Caki2 (cell line): ENCODE results near the gene SIPA1L2. TPM values are rescaled to one million over a fixed set of nuclear protein-coding genes. Genes with fewer than 3 reads are reported as not detected.
"Not testable (repeated sequence)": the region's sequence is repeated elsewhere in the genome, so short reads cannot be mapped to it uniquely, and the experiment has no call there.

Source experiments
- DNase-seq: peaks from one replicate; pipeline ENCODE4 v3.0.0-alpha.2; 2015; ENCODE audit warnings: low read depth
- in situ Hi-C: cut with HindIII; loops from 2 replicates; pipeline ENCODE4 v1.10.0; 2016; ENCODE audit warnings: low sequenced_read_pairs, low pct_unique_long_range_greater_than_20kb, mixed read lengths
- total RNA-seq: library from RNA; depleted of rRNA; stranded (reverse); fragments of >200 nt; shearing (Covaris generic); gene quantifications from 2 replicates; pipeline ENCODE4 v1.2.3, GENCODE V29; 2014; ENCODE audit warnings: low replicate concordance

The SIPA1L2 gene
- total RNA-seq, 1 experiment from 2014 or later: 12.8 TPM

GRCh38 chr1:232624546-232625281, 5.2 kb downstream of the SIPA1L2 start:
- in situ Hi-C loops: loop anchor here (10.0 kb wide), 1 partner anchor 760 kb away; no protein-coding TSS in a partner anchor
- DNase-seq: peak; percentile 73

- peak; percentile 70 for DNase-seq
- in situ Hi-C loops: loop anchor here (10.0 kb wide), 1 partner anchor 758 kb away; no protein-coding TSS in a partner anchor
Measured at GRCh38 chr1:232622981-232623380, 7.0 kb downstream of the SIPA1L2 start.

GRCh38 chr1:232622378-232622777, 7.6 kb downstream of the SIPA1L2 start:
- in situ Hi-C loops: loop anchor here (10.0 kb wide), 1 partner anchor 758 kb away; no protein-coding TSS in a partner anchor
- peak; percentile 32 for DNase-seq

GRCh38 chr1:232621050-232621449, 8.9 kb downstream of the SIPA1L2 start:
- in situ Hi-C loops: loop anchor here (10.0 kb wide), 1 partner anchor 756 kb away; no protein-coding TSS in a partner anchor
- DNase-seq: peak; percentile 67

GRCh38 chr1:232620356-232620969, 9.5 kb downstream of the SIPA1L2 start:
- peak; percentile 77 for DNase-seq
- in situ Hi-C loops: loop anchor here (10.0 kb wide), 1 partner anchor 756 kb away; no protein-coding TSS in a partner anchor

- no peak for DNase-seq
- in situ Hi-C loops: no loop called here
Measured at GRCh38 chr1:232617237-232617636, 12.7 kb downstream of the SIPA1L2 start.

GRCh38 chr1:232615306-232615800, 14.6 kb downstream of the SIPA1L2 start:
- in situ Hi-C loops: no loop called here
- no peak for DNase-seq

GRCh38 chr1:232614811-232615210, 15.1 kb downstream of the SIPA1L2 start:
- DNase-seq: no peak
- in situ Hi-C loops: no loop called here

- DNase-seq: peak; percentile 61
- in situ Hi-C loops: no loop called here
Measured at GRCh38 chr1:232613752-232614381, 16.1 kb downstream of the SIPA1L2 start.

- in situ Hi-C loops, DNase-seq: not testable (repeated sequence)
Measured at GRCh38 chr1:232612836-232613235, 17.1 kb downstream of the SIPA1L2 start.

GRCh38 chr1:232611834-232612233, 18.1 kb downstream of the SIPA1L2 start:
- no peak for DNase-seq
- in situ Hi-C loops: no loop called here

- DNase-seq, in situ Hi-C loops: not testable (repeated sequence)
Measured at GRCh38 chr1:232610902-232611745, 18.8 kb downstream of the SIPA1L2 start.

GRCh38 chr1:232610192-232610901, 19.6 kb downstream of the SIPA1L2 start:
- in situ Hi-C loops: no loop called here
- DNase-seq: no peak

- in situ Hi-C loops: no loop called here
- DNase-seq: no peak
Measured at GRCh38 chr1:232608427-232608826, 21.5 kb downstream of the SIPA1L2 start.

- in situ Hi-C loops: no loop called here
- no peak for DNase-seq
Measured at GRCh38 chr1:232602622-232603021, 27.3 kb downstream of the SIPA1L2 start.

- in situ Hi-C loops: no loop called here
- peak; percentile 66 for DNase-seq
Measured at GRCh38 chr1:232600424-232601258, 29.3 kb downstream of the SIPA1L2 start.
